G401 (cell line): ENCODE results near the gene SOCS6. TPM values are rescaled to one million over a fixed set of nuclear protein-coding genes. Genes with fewer than 3 reads are reported as not detected.
A peak's percentile ranks its signal among the peaks of the same experiment; 100 is the strongest.

Experiments
- DNase-seq: peaks from one replicate; pipeline ENCODE4 v3.0.0-alpha.2; 2015; ENCODE audit warnings: low spot score
- in situ Hi-C: cut with HindIII; loops from 2 replicates; pipeline ENCODE4 v1.10.0; 2016; ENCODE audit warnings: low sequenced_read_pairs, mixed read lengths
- total RNA-seq: library from RNA; depleted of rRNA; stranded (reverse); fragments of >200 nt; shearing (Covaris generic); gene quantifications from 2 replicates; pipeline ENCODE4 v1.2.3, GENCODE V29; 2014; rRNA removed

Gene SOCS6
- total RNA-seq, 1 experiment from 2014 or later, result 52.1 TPM

DNA sequence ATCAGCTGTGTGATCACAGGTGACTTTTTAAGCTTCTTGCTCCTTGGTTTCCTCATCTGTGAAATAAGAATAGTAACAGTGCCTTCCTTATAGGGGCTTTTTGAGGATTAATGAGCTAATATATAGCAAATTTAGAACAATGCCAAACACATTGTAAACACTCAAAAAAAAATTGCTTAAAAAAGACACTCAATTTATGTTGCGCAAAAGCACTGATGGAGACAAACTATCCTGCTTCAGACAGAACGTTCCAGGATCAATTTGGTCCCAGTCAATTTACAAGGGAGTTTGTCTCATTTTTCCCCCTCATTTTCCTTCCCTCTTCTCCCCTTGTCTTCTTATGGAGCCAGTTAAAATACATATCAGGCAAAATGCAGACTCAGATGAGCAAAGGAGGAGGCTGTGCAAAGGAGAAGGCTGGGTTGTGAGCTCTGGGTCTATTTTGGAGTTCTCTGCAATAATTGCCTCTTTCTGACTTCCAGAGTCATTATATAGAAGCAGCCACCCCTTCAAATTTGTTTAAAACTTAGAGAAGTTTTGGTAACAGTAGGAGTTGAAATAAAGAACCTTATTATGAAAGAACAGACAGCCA is 83.7 kb downstream of the SOCS6 start:
- in situ Hi-C loops, result no loop called here
- DNase-seq, result no peak

GRCh38 chr18:70373042-70373519 is 84.2 kb downstream of the SOCS6 start:
- in situ Hi-C loops, result no loop called here
- no peak for DNase-seq

GRCh38 chr18:70374154-70374553 is 85.3 kb downstream of the SOCS6 start:
- no peak for DNase-seq
- in situ Hi-C loops, result no loop called here

DNA sequence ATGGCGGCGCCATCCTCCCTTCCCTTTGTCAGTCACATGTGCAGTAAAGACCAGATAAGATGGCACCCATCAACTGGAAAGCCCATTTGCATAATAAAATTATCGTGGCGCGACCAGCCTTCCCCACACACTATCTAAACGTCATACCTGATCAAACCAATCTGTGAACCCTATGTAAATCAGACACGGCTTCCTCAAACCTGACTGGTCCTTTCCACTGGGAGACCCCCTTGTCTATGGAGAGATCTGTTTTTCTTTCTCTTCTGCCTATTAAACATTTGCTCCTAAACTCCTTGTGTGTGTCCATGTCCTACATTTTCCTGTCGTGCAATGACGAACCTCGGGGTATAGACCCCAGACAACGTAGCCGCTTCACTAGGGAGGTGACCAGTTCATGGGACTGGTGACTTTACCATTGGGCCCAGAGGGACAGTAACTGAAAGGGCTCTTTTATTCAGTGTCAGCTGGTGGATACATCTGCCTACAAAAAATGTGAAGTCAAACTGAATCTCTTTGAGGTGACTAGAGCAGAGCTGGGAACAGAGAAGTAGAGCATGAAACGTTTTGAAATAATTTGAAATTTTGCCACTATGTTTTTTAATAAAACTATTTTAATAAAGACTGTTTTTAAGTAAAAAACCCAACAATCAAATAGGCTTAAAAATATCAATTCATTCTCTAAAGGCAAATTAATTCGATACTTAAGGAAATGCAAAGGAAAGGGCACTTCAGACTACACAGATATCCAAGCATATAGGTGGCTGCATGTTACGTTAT is 87.5 kb downstream of the SOCS6 start:
- DNase-seq, result no peak
- in situ Hi-C loops, result no loop called here

DNA sequence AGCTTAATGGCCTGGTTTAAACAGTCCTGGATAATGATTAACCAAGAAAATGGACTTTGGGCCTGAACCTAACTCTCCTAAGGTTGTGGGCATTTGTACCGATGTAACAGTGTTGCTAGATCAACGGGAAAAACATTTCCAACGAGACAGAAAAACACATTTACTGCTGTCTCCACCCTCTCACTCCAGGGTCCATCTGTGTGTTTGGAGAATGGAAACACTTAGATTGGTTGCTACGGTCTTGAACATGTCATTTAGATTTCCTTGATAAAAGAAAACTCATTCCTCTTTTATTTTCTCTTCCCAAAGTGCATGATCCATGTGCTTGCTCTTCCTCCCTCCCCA is 88.0 kb downstream of the SOCS6 start:
- no peak for DNase-seq
- in situ Hi-C loops, result no loop called here

DNA sequence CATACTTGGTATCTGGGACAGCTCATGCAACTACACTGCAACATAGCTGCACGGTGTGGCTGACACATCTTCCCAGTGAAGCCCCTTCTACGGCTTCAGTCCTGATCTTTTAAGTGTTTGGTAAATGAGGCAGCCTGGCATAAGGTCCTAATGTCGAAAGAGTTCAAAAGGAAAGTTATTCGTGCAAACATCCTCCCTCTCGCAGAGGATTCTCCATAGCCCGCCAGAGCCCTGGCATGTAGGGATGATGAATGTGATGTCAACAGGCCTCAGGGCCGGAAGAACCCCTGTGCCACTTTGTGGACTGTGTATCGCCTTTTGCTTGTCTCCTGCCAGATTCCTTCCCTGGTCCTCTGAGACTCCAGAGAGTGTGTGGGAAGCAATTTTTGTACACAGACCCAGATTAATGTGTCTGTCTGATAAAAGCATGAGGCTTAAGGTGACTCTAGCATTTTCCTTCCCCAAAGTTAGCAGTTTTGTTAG is 88.5 kb downstream of the SOCS6 start:
- in situ Hi-C loops, result no loop called here
- DNase-seq, result no peak

- peak; percentile 30 for DNase-seq
- in situ Hi-C loops, result no loop called here
These were observed 89.2 kb downstream of the SOCS6 start for GRCh38 chr18:70377857-70378701.

Other genes starting within 250 kb of the SOCS6 start
- 11.1 and 24.7 TPM in 2 replicates for gene RTTN, start 83.4 kb upstream of the SOCS6 start, total RNA-seq